GF-D8 (cell line): Measurements from ENCODE around the gene FRMD3.

Source experiments
- DNase-seq: peaks from one replicate; lab custom pipeline; 2025; lab: John Stamatoyannopoulos, UW

The FRMD3 gene

GRCh38 chr9:83432877-83433550 lies 105.2 kb downstream of the FRMD3 start:
- DNase-seq = no peak

- no peak for DNase-seq
These were observed 106.0 kb downstream of the FRMD3 start for GRCh38 chr9:83432104-83432627.

- peak; percentile 16 for DNase-seq
These were observed 106.8 kb downstream of the FRMD3 start for GRCh38 chr9:83431101-83432060.

GRCh38 chr9:83430681-83431080 lies 107.5 kb downstream of the FRMD3 start:
- no peak for DNase-seq

GRCh38 chr9:83429229-83429628 lies 109.0 kb downstream of the FRMD3 start:
- DNase-seq = no peak

GRCh38 chr9:83425240-83425639 lies 113.0 kb downstream of the FRMD3 start:
- no peak for DNase-seq

- DNase-seq = no peak
These were observed 113.4 kb downstream of the FRMD3 start for GRCh38 chr9:83424831-83425230.

GRCh38 chr9:83423815-83424707 lies 114.1 kb downstream of the FRMD3 start:
- no peak for DNase-seq

- no peak for DNase-seq
These were observed 115.7 kb downstream of the FRMD3 start for GRCh38 chr9:83422527-83422926.

GRCh38 chr9:83420486-83420885 lies 117.7 kb downstream of the FRMD3 start:
- no peak for DNase-seq

GRCh38 chr9:83419961-83420360 lies 118.2 kb downstream of the FRMD3 start:
- DNase-seq = no peak

- no peak for DNase-seq
These were observed 119.9 kb downstream of the FRMD3 start for GRCh38 chr9:83418283-83418682.

GRCh38 chr9:83413367-83413766 lies 124.8 kb downstream of the FRMD3 start:
- no peak for DNase-seq

- DNase-seq = no peak
These were observed 127.5 kb downstream of the FRMD3 start for GRCh38 chr9:83410701-83411100.

GRCh38 chr9:83406921-83407320 lies 131.3 kb downstream of the FRMD3 start:
- DNase-seq = no peak

- DNase-seq = no peak
These were observed 132.4 kb downstream of the FRMD3 start for GRCh38 chr9:83405759-83406158.

GRCh38 chr9:83403527-83404238 lies 134.5 kb downstream of the FRMD3 start:
- DNase-seq = no peak

- no peak for DNase-seq
These were observed 136.8 kb downstream of the FRMD3 start for GRCh38 chr9:83401328-83401900.

- no peak for DNase-seq
These were observed 141.4 kb downstream of the FRMD3 start for GRCh38 chr9:83396813-83397212.

GRCh38 chr9:83396342-83396741 lies 141.9 kb downstream of the FRMD3 start:
- no peak for DNase-seq

- no peak for DNase-seq
These were observed 146.0 kb downstream of the FRMD3 start for GRCh38 chr9:83392228-83392627.
